Left colon (tissue), 2 donors: Measurements from ENCODE around the gene CD276. TPM values are rescaled to one million over a fixed set of nuclear protein-coding genes. Genes with fewer than 3 reads are reported as not detected.
A peak's percentile ranks its signal among the peaks of the same experiment; 100 is the strongest.
"Not testable (repeated sequence)": the region's sequence is repeated elsewhere in the genome, so short reads cannot be mapped to it uniquely, and the experiment has no call there.

Source experiments
- ATAC-seq: fragments of 200-7000 bp; cut with Tn5 transposase; one replicate; pipeline ENCODE4 v1.9.1; 2020; ENCODE audit warnings: mild to moderate bottlenecking, moderate library complexity
- DNase-seq, 2 donors: peaks; one replicate each; pipeline ENCODE4 v3.0.0-alpha.2; 2020
- intact Hi-C, 2 donors: fragments of 100-400 bp; cut with DNase I in 1 of 2; cut with micrococcal nuclease in 1 of 2; formaldehyde crosslinking; loops; one replicate each; pipeline versions ENCODE4 v1.11.2 to v1.14.0; 2022; cut with DNase I, micrococcal nuclease
- total RNA-seq, 2 donors: library from RNA; stranded (reverse); fragmentation: NEBNext Ultra II Directional; extraction: Animal tissue kit (Norgen Biotek cat#: 25700); gene quantifications; one replicate each; pipeline ENCODE4 v1.2.1, GENCODE V29; 2021
- donor health status: DM: no; HTN: no; CAD: no.
- donor health status: DM: yes; HTN: yes; CAD: no.

The CD276 gene
- total RNA-seq, 2 donors from 2014 or later: 38.6 to 41.6 TPM

GRCh38 chr15:73682600-73683090 is 1.5 kb upstream of the CD276 start:
- intact Hi-C loops: no loop called here
- ATAC-seq: no peak
- DNase-seq: no peak

DNA sequence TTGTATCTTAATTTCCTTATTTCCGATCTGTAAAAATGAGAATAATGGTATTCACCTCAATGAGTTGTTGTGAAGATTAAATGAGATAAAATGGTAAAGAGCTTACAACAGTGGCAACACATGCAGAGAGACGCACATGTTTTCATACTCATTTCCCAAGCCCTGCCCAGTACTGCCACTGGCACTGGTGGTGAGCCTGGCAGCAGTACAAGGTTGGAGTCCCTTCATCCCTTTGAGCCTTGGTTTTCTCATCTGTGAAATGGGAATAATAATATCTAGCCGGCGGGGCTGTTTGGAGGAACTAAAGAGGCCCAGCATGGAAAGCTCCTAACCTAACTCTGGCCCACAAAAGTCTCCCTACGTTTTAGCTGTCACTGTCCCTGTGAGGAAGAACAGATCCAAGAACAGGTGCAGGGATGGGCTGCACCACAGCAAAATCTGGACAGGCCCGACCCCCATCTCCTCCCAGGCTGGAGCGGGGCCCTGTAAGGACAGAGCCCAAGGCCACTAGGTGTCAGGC is 866 bp upstream of the CD276 start:
- ATAC-seq: no peak
- DNase-seq: no peak
- intact Hi-C loops: no loop called here

DNA sequence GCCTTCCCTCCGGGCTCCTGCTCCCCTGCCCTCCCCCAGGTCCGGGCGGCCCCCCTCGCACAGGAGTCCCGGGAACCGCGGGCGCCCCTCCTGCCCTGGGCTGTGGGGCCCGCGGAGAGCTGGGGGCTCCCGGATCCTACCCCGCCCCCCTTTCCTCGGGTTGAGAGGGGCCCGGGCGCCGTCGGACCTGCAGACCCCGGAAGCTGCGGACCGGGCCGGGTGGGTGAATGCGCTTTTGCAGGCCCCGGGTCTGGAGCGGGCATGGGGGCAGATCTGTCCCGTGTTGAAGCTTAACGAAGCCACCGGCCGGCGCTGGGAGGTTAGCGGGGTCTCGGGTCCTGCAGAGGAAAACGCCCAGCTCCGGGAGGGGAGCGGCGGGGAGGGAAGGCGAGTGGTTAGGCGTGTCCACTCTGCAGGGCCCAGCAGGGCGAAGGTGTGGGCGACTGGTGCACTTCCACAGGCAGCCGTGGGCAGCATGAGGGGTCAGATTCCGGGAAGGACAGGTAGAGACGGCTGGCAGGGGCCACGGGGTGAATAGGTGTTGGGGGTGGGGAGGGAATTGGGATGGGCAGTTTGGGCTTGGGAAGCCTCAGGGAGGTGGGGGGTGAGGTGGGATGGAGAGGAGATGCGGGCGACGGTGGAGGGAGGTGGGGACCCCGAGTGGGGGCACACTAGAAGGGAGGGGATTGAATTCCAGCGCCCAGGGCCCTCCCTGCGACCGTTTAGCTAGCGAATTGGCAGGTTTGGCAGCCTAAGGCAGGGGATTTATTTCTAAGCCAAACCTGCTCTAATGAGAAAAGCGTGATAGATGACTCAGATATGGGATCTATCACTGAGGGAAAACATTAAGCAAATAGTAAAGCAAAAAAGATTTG is 635 bp downstream of the CD276 start:
- ATAC-seq (peak; percentile 60), DNase-seq (peak; percentile 44 to 56)
- intact Hi-C loops: no loop called here

DNA sequence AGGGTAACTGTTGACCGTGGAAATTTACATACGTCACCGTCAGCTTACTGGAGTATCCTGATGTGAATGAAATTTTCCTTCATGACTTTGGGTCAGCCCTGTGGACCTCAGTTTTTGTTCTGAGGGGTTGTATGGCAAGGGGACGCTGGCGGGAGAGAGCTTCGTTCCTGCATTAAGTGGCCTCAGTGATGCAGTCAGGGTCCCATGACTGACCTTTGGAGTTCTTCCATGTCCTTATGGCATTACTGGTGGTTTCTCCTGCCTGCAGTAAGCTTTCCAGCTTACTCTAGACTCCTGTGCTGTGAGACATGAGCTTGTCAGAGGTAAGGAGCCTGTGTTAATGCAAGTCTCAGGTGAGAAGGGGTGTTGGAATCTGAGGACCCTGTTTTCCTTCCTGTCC is 1.8 kb downstream of the CD276 start:
- DNase-seq: no peak
- intact Hi-C loops: no loop called here

GRCh38 chr15:73686781-73687256 is 2.6 kb downstream of the CD276 start:
- intact Hi-C loops: no loop called here
- DNase-seq (no peak), ATAC-seq (no peak)

More for the DNA sequence above, 1.8 kb downstream of the CD276 start:
- ATAC-seq: no peak

DNA sequence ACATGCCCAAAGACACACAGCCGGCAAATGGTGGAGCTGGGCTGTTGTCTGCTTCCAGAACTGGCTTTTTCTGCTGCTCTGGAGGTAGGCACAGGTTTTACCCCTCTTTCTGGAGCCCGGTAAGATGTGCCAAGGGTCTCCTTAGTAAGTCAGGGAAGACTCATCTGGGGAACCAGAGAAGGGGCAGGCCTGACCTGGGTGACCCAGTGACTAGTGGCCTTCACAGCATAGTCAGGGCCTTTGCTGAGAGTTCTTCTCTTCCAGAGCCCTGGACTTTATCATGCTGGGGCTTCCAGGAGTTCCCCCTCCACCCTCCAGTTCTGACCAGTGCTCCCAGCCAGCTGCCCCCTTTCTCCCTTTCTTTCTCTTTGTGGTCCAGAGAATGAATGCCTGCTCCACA is 3.2 kb downstream of the CD276 start:
- DNase-seq (no peak), ATAC-seq (no peak)
- intact Hi-C loops: no loop called here

DNA sequence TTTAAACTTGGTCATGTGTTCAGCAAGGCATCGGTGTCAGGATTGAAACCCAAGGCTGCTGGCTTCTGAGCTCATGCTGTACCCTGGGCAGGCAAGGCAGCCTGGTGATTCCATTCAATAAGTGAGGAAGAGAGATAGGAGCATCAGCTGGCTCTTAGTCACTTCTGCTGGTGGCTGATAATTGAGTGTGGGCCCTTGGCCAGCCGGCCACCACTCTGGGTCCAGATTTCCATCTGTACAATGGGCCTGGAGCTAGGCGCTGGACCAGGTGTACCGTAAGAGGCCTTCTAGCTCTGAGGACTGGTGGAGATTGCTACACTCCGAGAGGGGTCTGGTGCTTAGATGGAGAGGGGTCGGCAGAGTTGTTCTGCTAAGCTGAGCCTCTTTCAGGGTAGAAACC is 4.3 kb downstream of the CD276 start:
- DNase-seq (no peak), ATAC-seq (no peak)
- intact Hi-C loops: no loop called here

DNA sequence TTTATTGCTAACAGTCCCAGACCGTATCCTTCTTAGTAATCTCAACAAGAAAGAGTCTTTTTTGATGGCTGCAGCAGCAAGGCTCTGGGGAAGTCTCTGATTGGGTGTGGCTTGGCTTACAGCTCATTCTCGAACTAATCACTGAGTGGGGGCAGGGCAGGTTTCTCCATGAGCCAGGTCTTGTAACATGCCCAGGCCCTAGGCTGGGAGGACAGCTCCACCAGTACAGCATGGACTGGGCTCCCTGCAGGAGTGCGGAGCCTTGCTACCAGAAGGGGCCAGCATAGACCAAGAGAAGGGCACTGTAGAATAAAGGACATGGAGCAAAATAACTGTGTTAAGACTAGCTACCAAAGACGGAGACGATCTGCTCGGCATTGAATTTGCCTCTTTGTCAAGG is 7.2 kb downstream of the CD276 start:
- peak; percentile 54 to 72 for DNase-seq
- peak; percentile 93 for ATAC-seq
- intact Hi-C loops: no loop called here

DNA sequence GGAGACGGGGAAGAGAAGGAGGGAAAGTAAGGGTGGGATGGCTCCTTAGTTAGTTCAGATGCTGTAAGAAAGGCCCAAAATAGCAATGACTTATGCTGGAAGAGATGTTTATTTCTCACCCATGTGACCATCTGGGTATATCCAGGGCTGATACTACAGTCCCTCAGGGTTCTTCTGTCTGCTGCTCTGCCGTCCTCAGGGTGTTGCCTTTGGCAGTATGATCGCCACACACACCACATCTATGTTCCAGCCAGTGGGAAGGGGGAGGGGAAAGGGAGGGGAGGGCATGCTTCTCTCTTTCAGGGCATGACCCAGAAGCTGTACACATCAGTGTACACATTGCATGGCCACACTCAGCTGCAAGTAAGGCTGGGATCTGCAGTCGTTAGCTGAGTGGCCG is 10.2 kb downstream of the CD276 start:
- intact Hi-C loops: no loop called here
- no peak for ATAC-seq

DNA sequence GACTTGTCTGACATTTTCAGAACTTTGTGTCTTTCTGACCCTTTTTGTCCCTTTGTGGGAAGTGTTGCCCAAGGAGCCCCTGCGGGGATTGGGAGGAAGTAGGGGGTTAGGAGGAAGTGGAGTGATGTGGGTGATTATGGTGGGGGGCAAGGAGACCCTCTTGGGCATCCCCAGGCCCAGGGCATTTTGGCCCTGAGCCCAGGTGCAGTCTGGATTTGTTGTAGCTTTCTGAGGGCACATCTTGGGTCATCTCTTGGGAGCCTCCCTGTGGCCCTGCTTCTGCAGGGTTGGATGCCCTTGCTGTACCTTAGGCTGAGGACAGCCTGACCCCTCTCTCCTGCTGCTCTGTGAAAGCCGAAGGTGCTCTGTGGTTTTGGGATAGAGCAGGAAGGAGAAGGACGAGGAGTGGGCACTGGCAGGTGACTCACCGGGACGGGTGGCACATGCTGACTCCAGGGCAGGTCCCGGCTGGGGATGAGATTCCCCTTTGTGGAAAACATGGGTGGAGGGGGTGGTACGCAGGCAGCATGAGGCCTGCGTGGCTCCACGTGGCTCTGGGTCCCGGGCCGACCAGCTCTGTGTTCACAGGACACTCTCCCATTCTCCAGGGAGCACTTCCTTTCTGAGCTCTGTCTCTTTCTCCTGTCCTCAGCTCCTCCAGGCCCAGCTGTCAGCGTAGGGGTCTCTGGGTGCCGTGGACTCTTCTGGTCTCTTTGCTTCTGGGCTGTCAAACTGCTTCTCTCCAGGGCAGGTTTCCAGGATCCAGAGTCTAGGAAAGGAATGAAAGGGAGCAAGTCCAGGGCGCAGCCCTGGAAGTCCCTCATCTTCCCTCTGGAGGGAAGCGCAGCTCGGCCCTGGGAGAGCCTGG is 11.8 kb downstream of the CD276 start:
- DNase-seq (no peak), ATAC-seq (no peak)
- intact Hi-C loops: loop anchor here in 1 of 2 donors (5.0 kb wide), 1 partner anchor 134 kb away; no protein-coding TSS in a partner anchor

More for the DNA sequence above, 10.2 kb downstream of the CD276 start:
- DNase-seq: no peak

GRCh38 chr15:73696641-73697001 is 12.4 kb downstream of the CD276 start:
- no peak for ATAC-seq
- intact Hi-C loops: loop anchor here in 1 of 2 donors (5.0 kb wide), 1 partner anchor 134 kb away; no protein-coding TSS in a partner anchor
- DNase-seq: no peak

DNA sequence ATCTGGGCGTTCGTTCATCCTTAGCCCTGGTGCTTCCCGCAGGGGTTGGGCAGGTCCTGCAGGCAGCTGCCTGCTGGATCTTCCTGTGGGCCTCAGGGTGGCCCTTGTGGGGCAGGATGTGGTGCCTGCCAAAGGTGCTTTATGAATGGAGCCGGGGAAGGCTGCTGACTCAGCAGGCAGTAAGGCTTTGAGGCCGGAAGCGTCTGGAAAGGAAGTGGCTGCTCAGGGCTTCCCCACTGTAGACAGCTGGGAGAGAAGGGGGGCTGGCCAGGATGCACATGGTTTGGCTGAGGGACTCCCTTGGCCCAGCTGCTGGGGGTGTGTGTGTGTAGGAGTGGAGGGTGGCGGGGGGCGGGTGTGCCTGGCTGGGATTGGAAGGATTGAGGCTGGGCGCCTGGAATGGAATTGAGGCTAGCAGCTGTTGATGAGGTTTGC is 12.9 kb downstream of the CD276 start:
- intact Hi-C loops: loop anchor here in 1 of 2 donors (5.0 kb wide), 1 partner anchor 135 kb away; no protein-coding TSS in a partner anchor
- DNase-seq (peak; percentile 75 to 80), ATAC-seq (peak; percentile 89)

GRCh38 chr15:73699249-73700040 is 15.3 kb downstream of the CD276 start:
- intact Hi-C loops: loop anchor here in 1 of 2 donors (5.0 kb wide), 1 partner anchor 137 kb away; no protein-coding TSS in a partner anchor
- ATAC-seq: no peak
- DNase-seq: no peak

GRCh38 chr15:73700041-73700842 is 16.1 kb downstream of the CD276 start:
- intact Hi-C loops: no loop called here
- peak; percentile 65 for ATAC-seq
- DNase-seq: peak; percentile 57 to 86

DNA sequence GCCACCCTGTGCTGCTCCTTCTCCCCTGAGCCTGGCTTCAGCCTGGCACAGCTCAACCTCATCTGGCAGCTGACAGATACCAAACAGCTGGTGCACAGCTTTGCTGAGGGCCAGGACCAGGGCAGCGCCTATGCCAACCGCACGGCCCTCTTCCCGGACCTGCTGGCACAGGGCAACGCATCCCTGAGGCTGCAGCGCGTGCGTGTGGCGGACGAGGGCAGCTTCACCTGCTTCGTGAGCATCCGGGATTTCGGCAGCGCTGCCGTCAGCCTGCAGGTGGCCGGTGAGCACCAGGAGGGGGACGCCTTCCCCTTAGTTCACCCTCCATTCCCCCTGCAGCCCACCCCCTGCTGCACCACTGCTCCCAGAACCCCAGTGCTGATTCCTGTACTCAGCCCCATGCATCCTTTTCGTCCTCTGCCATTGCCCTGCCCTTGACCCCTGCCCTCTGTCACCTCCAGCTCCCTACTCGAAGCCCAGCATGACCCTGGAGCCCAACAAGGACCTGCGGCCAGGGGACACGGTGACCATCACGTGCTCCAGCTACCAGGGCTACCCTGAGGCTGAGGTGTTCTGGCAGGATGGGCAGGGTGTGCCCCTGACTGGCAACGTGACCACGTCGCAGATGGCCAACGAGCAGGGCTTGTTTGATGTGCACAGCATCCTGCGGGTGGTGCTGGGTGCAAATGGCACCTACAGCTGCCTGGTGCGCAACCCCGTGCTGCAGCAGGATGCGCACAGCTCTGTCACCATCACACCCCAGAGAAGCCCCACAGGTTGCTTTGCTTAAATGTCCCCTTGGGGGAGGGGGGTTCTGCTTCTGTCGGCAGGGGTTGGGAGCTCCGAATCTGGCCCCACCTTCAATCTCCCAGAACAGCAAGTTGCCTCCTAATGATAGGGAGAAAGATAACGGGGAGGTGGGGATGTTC is 18.4 kb downstream of the CD276 start:
- ATAC-seq, DNase-seq, intact Hi-C loops: not testable (repeated sequence)

GRCh38 chr15:73703601-73704000 is 19.4 kb downstream of the CD276 start:
- intact Hi-C loops: not testable (repeated sequence)

More at GRCh38 chr15:73703601-73704000, 19.4 kb downstream of the CD276 start:
- not testable (repeated sequence) for ATAC-seq, DNase-seq
